ENCODE results near the gene PSG3.
"Not testable (repeated sequence)": the region's sequence is repeated elsewhere in the genome, so short reads cannot be mapped to it uniquely, and the experiment has no call there.

PSG3 gene

GRCh38 chr19:42695811-42696503 is 44.3 kb downstream of the PSG3 start:
- Histone ChIP-seq H3K4me3 (ENCODE audit: severe bottlenecking) (no peak overlapping the region), H3K27me3 (ENCODE audit: insufficient read depth, poor library complexity, severe bottlenecking) (peaks cover 24% of the 10 kb centered on the region), H3K27ac (ENCODE audit: poor library complexity, severe bottlenecking) (no peak overlapping the region), H3K9me3 (ENCODE audit: severe bottlenecking) (no peaks in the 10 kb centered on the region), H3K36me3 (ENCODE audit: low read depth) (no peaks in the 10 kb centered on the region), H3K4me1 (ENCODE audit: insufficient read depth, poor library complexity, severe bottlenecking) (no peaks in the 10 kb centered on the region)
- no peak for DNase-seq (ENCODE audit: low spot score)
- no peak for ATAC-seq (ENCODE audit: low read depth)
- TF ChIP-seq CTCF (IDR thresholded peaks at IDR 0.05; ENCODE audit: poor library complexity, severe bottlenecking) = no peak

GRCh38 chr19:42693760-42694350 is 46.4 kb downstream of the PSG3 start:
- H3K4me1 ChIP-seq (ENCODE audit: insufficient read depth, poor library complexity, severe bottlenecking) = no peaks in the 10 kb centered on the region
- no peak overlapping the region for H3K27ac ChIP-seq (ENCODE audit: poor library complexity, severe bottlenecking)
- DNase-seq (ENCODE audit: low spot score) = no peak
- TF ChIP-seq CTCF (IDR thresholded peaks at IDR 0.05; ENCODE audit: poor library complexity, severe bottlenecking) = peak; percentile 91
- H3K9me3 ChIP-seq (ENCODE audit: severe bottlenecking) = no peaks in the 10 kb centered on the region
- peak; percentile 80; the same call in 2 of the 3 replicates for ATAC-seq (ENCODE audit: low read depth)
- H3K4me3 ChIP-seq (ENCODE audit: severe bottlenecking) = no peak overlapping the region
- peaks cover 23% of the 10 kb centered on the region for H3K27me3 ChIP-seq (ENCODE audit: insufficient read depth, poor library complexity, severe bottlenecking)
- no peaks in the 10 kb centered on the region for H3K36me3 ChIP-seq (ENCODE audit: low read depth)

GRCh38 chr19:42683917-42684513 is 56.3 kb downstream of the PSG3 start:
- H3K27me3 ChIP-seq (ENCODE audit: insufficient read depth, poor library complexity, severe bottlenecking) = no peaks in the 10 kb centered on the region
- ATAC-seq (ENCODE audit: low read depth) (no peak), DNase-seq (ENCODE audit: low spot score) (no peak)
- no peak overlapping the region for H3K4me3 ChIP-seq (ENCODE audit: severe bottlenecking)
- no peak overlapping the region for H3K27ac ChIP-seq (ENCODE audit: poor library complexity, severe bottlenecking)
- peak; percentile 81 for TF ChIP-seq CTCF (IDR thresholded peaks at IDR 0.05; ENCODE audit: poor library complexity, severe bottlenecking)
- no peaks in the 10 kb centered on the region for H3K4me1 ChIP-seq (ENCODE audit: insufficient read depth, poor library complexity, severe bottlenecking)
- no peaks in the 10 kb centered on the region for H3K36me3 ChIP-seq (ENCODE audit: low read depth)
- H3K9me3 ChIP-seq (ENCODE audit: severe bottlenecking) = peaks cover 3% of the 10 kb centered on the region

GRCh38 chr19:42676326-42676725 is 64.0 kb downstream of the PSG3 start:
- ATAC-seq (ENCODE audit: low read depth); H3K36me3 ChIP-seq (ENCODE audit: low read depth); H3K4me3 ChIP-seq (ENCODE audit: severe bottlenecking); H3K4me1 ChIP-seq (ENCODE audit: insufficient read depth, poor library complexity, severe bottlenecking); H3K27me3 ChIP-seq (ENCODE audit: insufficient read depth, poor library complexity, severe bottlenecking); DNase-seq (ENCODE audit: low spot score); H3K9me3 ChIP-seq (ENCODE audit: severe bottlenecking); H3K27ac ChIP-seq (ENCODE audit: poor library complexity, severe bottlenecking): not testable (repeated sequence)

DNA sequence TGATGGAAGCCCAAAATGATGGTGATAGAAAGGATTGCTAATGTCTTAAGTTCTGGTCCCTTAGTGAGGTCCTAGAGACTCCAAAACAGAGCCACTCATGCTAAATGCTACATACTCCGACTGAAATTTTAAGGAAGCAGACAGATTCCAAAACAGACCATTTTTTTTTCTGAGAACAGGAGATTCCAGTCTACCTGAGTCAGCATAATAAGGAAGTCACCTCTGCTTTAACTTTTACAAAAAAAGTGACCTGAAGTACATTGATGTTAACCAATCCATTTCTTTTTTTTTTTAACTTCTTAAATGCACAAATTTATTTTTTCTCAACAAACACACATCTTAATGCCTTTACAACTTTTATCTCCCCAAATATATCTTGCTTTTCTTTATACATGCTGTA is 65.7 kb downstream of the PSG3 start:
- H3K27me3 ChIP-seq (ENCODE audit: insufficient read depth, poor library complexity, severe bottlenecking); H3K4me1 ChIP-seq (ENCODE audit: insufficient read depth, poor library complexity, severe bottlenecking); H3K4me3 ChIP-seq (ENCODE audit: severe bottlenecking); H3K36me3 ChIP-seq (ENCODE audit: low read depth); H3K27ac ChIP-seq (ENCODE audit: poor library complexity, severe bottlenecking); ATAC-seq (ENCODE audit: low read depth); DNase-seq (ENCODE audit: low spot score); H3K9me3 ChIP-seq (ENCODE audit: severe bottlenecking): not testable (repeated sequence)
